GM18870 (cell line): ENCODE results near the gene TAGLN3.

ENCODE experiments used
- ATAC-seq: cut with Tn5 transposase; IDR thresholded peaks from one replicate; pipeline ENCODE4 v1.9.1; 2021; ENCODE audit warnings: moderate library complexity; ENCODE audit not compliant: unreplicated experiment

Gene TAGLN3

DNA sequence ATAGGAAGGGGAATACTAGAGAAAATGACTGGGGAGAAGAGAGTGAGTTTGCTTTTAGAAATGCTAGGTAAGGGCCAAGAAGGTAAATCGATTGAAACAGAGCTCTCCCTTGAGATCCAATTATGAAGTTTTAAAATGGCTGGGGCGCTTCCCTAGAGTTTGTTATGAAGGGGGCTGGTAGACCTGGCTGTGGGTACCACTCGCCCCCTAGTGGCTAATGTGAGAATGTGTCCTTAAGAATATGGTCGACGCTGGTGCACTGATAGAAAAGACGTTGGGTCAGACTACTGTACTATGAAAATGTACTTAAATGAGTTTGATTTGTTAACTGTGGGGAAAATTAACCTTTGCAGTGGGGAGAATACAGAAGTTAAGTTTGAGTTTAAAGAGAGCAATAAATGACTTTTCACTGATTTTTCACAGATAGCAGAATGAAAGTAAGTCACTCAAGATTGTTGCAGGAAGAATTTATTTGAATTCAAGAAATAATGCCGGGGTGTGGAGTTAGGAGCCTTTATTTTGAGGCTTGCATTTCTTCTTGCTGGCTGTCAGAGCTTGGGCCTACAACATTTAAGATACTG lies 45.0 kb downstream of the TAGLN3 start:
- ATAC-seq, result peak; percentile 88

DNA sequence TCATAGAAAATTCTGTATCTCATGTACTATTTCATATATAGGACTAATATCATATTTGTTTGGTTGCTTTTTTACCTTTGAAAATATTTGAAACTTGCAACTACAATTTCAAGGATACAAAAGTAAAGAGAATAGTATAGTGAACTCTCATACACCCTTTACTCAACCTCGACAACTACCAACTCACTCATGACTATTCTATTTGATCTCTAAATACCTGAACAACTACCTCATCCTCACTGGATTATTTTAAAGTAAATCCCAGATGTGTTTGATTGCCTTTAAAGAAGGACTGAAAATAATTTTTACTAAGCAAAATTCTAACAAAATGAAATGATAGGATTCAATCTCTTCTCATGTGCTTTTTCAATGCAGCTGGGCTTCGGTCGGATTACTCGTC lies 47.9 kb downstream of the TAGLN3 start:
- no peak for ATAC-seq

DNA sequence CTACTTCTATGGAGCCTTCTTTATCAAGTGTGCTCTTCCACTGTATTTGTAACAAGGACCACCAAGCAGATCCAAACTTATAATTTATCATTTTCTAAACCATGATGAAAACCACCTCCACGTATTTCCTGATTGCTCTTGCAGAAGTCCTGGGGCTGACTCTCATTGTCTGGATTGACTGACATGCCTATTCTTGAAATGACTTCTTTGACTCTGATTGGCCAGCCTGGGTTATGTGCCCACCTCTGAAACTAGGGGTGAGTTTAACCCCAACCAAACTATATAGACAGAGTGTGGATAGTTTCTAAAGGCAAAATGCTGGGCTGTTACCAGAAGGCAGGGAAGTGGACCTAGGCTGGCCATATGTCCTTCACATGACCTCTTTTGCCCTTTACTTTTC lies 48.5 kb downstream of the TAGLN3 start:
- no peak for ATAC-seq

GRCh38 chr3:112048911-112049310 lies 50.2 kb downstream of the TAGLN3 start:
- no peak for ATAC-seq

GRCh38 chr3:112053229-112053628 lies 54.5 kb downstream of the TAGLN3 start:
- ATAC-seq, result no peak

DNA sequence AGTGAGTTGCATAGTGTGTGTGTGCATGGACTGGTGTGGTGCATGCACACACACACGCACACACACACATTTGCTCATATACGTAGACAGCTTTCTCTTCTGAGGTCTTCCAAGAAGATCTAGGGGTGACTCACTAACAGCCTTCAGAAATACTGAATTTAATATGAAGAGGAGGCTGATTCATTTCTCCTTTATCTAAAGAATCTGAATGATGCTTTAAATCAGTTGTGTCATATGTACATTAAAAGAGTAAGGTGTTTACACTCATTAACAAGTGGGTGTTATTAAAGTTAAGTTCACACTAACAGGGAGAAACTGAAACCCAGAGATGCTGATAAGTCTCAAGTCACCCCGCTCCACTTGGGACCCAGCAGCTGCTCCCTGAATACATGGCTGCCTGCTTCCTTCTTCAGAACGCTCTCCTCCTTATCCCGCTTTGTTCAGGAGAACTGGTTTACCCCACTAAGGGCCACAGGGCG lies 57.8 kb downstream of the TAGLN3 start:
- ATAC-seq, result no peak

- no peak for ATAC-seq
Observed at GRCh38 chr3:112059497-112059896, 60.8 kb downstream of the TAGLN3 start.

GRCh38 chr3:112061152-112061551 lies 62.4 kb downstream of the TAGLN3 start:
- ATAC-seq, result no peak
